ENCODE results near the gene WFDC10B.
"Not testable (repeated sequence)": the region's sequence is repeated elsewhere in the genome, so short reads cannot be mapped to it uniquely, and the experiment has no call there.

WFDC10B gene

GRCh38 chr20:45646875-45647274 lies 57.9 kb downstream of the WFDC10B start:
- no peak for DNase-seq

GRCh38 chr20:45645869-45646268 lies 59.0 kb downstream of the WFDC10B start:
- DNase-seq, result not testable (repeated sequence)

- not testable (repeated sequence) for DNase-seq
These were observed 63.7 kb downstream of the WFDC10B start for GRCh38 chr20:45641076-45641475.

- DNase-seq, result no peak
These were observed 65.1 kb downstream of the WFDC10B start for GRCh38 chr20:45639687-45640086.

GRCh38 chr20:45636513-45636912 lies 68.3 kb downstream of the WFDC10B start:
- no peak for DNase-seq

Measured in NCI-H2227 treated with DMSO at 0.1 percent for 48 hours (cell line).